ENCODE results near the gene MYL2.
"Not testable (repeated sequence)": the region's sequence is repeated elsewhere in the genome, so short reads cannot be mapped to it uniquely, and the experiment has no call there.

The MYL2 gene

GRCh38 chr12:110920324-110920910 lies at the start of gene MYL2:
Gene MYL2 (minus strand): TSS chr12:110920579. CDS start chr12:110920529, 50 bp downstream.
- DNase-seq (ENCODE audit: low read depth) = no peak
- in situ Hi-C loops (cut with HindIII; ENCODE audit: low sequenced_read_pairs) = no loop called here
- TF ChIP-seq CTCF (IDR thresholded peaks at IDR 0.05; ENCODE audit: low read depth, low read length, missing control alignments) = no peak
- H3K4me3 ChIP-seq (ENCODE audit: low read depth, low read length) = no peak within 1 kb of the TSS

GRCh38 chr12:110966081-110966760 lies 45.8 kb upstream of the MYL2 start:
- no peak for TF ChIP-seq CTCF (IDR thresholded peaks at IDR 0.05; ENCODE audit: low read depth, low read length, missing control alignments)
- no peak overlapping the region for H3K4me3 ChIP-seq (ENCODE audit: low read depth, low read length)
- no peak for DNase-seq (ENCODE audit: low read depth)
- in situ Hi-C loops (cut with HindIII; ENCODE audit: low sequenced_read_pairs) = no loop called here

GRCh38 chr12:110965574-110965973 lies 45.2 kb upstream of the MYL2 start:
- DNase-seq (ENCODE audit: low read depth) = no peak
- no peak for TF ChIP-seq CTCF (IDR thresholded peaks at IDR 0.05; ENCODE audit: low read depth, low read length, missing control alignments)
- in situ Hi-C loops (cut with HindIII; ENCODE audit: low sequenced_read_pairs) = no loop called here
- H3K4me3 ChIP-seq (ENCODE audit: low read depth, low read length) = no peak overlapping the region

DNA sequence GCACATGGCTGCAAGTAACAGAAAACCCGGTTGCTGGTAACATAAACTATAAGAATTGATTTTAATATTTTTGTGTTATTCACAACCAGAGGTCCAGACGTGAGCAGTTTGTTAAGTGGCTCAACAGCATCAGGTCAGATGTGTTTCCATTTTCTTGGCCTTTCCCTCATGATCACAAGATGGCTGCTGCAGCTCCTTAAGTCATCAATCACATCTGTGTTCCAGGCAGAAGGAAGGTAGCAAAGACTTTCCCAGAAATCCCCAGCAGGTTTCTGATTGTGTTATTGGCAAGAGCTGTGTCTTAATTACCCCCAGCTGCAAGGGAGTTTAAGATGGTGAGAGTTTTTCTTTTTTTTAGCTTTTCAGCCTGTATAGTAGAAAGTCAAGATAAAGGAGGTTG lies 40.4 kb upstream of the MYL2 start:
- in situ Hi-C loops (cut with HindIII; ENCODE audit: low sequenced_read_pairs) = no loop called here
- H3K4me3 ChIP-seq (ENCODE audit: low read depth, low read length) = no peak overlapping the region
- no peak for DNase-seq (ENCODE audit: low read depth)
- TF ChIP-seq CTCF (IDR thresholded peaks at IDR 0.05; ENCODE audit: low read depth, low read length, missing control alignments) = no peak

DNA sequence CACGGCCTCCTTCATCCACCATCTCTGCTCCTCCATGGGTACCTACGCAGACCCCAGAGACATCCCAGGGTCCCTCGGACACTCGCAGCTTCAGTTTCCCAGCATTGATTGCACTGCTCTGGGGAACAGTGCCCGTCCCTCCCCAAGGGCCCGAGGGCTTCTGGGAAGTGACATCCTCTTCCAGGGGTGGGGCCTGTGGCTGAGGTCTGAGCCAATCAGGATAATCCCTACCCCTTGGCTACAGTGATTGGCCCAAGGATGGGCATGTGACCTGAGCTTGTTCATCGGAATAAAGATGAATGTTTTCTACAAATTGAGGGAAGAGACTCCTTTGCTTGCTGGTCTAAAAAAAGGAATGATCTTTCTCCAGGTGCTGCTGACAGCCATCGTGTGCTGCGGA lies 37.3 kb upstream of the MYL2 start:
- H3K4me3 ChIP-seq (ENCODE audit: low read depth, low read length) = no peak overlapping the region
- no peak for DNase-seq (ENCODE audit: low read depth)
- no peak for TF ChIP-seq CTCF (IDR thresholded peaks at IDR 0.05; ENCODE audit: low read depth, low read length, missing control alignments)
- in situ Hi-C loops (cut with HindIII; ENCODE audit: low sequenced_read_pairs) = no loop called here

DNA sequence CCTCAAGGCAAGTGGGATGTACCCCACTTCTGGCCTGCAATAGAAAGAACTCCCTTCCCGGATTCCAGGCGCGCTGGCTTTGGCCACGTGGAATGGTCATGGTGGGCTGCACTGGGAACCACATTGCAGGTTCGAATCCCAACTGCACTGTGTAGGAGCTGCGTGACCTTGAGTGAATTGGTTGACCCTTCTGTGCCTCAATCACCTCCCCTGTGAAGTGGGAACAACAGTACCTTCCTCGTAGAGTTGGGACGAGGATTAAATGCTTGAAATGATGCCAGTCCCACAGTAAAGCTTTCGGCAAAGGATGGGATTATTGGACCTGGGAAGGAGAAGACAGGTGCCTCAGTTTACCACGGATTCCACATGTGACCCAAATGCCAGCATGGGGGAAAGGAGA lies 36.8 kb upstream of the MYL2 start:
- in situ Hi-C loops (cut with HindIII; ENCODE audit: low sequenced_read_pairs) = no loop called here
- H3K4me3 ChIP-seq (ENCODE audit: low read depth, low read length) = no peak overlapping the region
- TF ChIP-seq CTCF (IDR thresholded peaks at IDR 0.05; ENCODE audit: low read depth, low read length, missing control alignments) = no peak
- DNase-seq (ENCODE audit: low read depth) = no peak

- H3K4me3 ChIP-seq (ENCODE audit: low read depth, low read length); in situ Hi-C loops (cut with HindIII; ENCODE audit: low sequenced_read_pairs); DNase-seq (ENCODE audit: low read depth): not testable (repeated sequence)
Measured at GRCh38 chr12:110950867-110951266, 30.5 kb upstream of the MYL2 start.

DNA sequence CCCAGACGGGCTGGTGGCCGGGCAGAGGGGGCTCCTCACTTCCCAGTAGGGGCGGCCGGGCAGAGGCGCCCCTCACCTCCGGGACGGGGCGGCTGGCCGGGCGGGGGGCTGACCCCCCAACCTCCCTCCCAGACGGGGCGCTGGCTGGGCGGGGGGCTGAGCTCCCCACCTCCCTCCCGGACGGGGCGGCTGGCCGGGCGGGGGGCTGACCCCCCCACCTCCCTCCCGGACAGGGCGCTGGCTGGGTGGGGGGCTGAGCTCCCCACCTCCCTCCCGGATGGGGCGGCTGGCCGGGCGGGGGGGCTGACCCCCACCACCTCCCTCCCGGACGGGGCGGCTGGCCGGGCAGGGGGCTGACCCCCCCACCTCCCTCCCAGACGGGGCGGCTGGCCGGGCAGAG lies 30.1 kb upstream of the MYL2 start:
- H3K4me3 ChIP-seq (ENCODE audit: low read depth, low read length); DNase-seq (ENCODE audit: low read depth); in situ Hi-C loops (cut with HindIII; ENCODE audit: low sequenced_read_pairs): not testable (repeated sequence)

Data from astrocyte of the cerebellum (primary cell).